ENCODE results near the gene PFDN2.
"Not testable (repeated sequence)": the region's sequence is repeated elsewhere in the genome, so short reads cannot be mapped to it uniquely, and the experiment has no call there.

Gene PFDN2

GRCh38 chr1:161073474-161074121, 44.2 kb downstream of the PFDN2 start:
- Histone ChIP-seq H3K9ac (ENCODE audit: low read depth in 1 of 2, low read length in 2 of 2) (no peak overlapping the region), H3K27me3 (ENCODE audit: control insufficient read depth in 2 of 2, insufficient read depth in 2 of 2, low read length in 2 of 2) (no peaks in the 10 kb centered on the region), H3K9me3 (ENCODE audit: control insufficient read depth in 2 of 2, low read length in 2 of 2) (no peaks in the 10 kb centered on the region), H3K36me3 (ENCODE audit: control insufficient read depth in 2 of 2, insufficient read depth in 2 of 2, low read length in 2 of 2) (peaks cover 0 to 3% of the 10 kb centered on the region in 2 donors), H3K4me1 (ENCODE audit: control insufficient read depth in 2 of 2, insufficient read depth in 2 of 2, low read length in 2 of 2) (peaks cover 1 to 2% of the 10 kb centered on the region in 2 donors), H3K27ac (ENCODE audit: low read depth in 2 of 2, low read length in 2 of 2) (no peak overlapping the region), H3K4me3 (ENCODE audit: low read length in 2 of 2) (no peak overlapping the region)

- Histone ChIP-seq H3K9me3 (ENCODE audit: control insufficient read depth in 2 of 2, low read length in 2 of 2) (no peaks in the 10 kb centered on the region), H3K4me3 (ENCODE audit: low read length in 2 of 2) (no peak overlapping the region), H3K27me3 (ENCODE audit: control insufficient read depth in 2 of 2, insufficient read depth in 2 of 2, low read length in 2 of 2) (no peaks in the 10 kb centered on the region), H3K9ac (ENCODE audit: low read depth in 1 of 2, low read length in 2 of 2) (no peak overlapping the region), H3K36me3 (ENCODE audit: control insufficient read depth in 2 of 2, insufficient read depth in 2 of 2, low read length in 2 of 2) (peaks cover 0 to 3% of the 10 kb centered on the region in 2 donors), H3K4me1 (ENCODE audit: control insufficient read depth in 2 of 2, insufficient read depth in 2 of 2, low read length in 2 of 2) (peaks cover 2 to 6% of the 10 kb centered on the region in 2 donors), H3K27ac (ENCODE audit: low read depth in 2 of 2, low read length in 2 of 2) (no peak overlapping the region)
Measured at GRCh38 chr1:161072751-161073449, 44.9 kb downstream of the PFDN2 start.

- H3K27me3 ChIP-seq (ENCODE audit: control insufficient read depth in 2 of 2, insufficient read depth in 2 of 2, low read length in 2 of 2), result no peaks in the 10 kb centered on the region
- H3K4me1 ChIP-seq (ENCODE audit: control insufficient read depth in 2 of 2, insufficient read depth in 2 of 2, low read length in 2 of 2), result peaks cover 2 to 6% of the 10 kb centered on the region in 2 donors
- H3K27ac ChIP-seq (ENCODE audit: low read depth in 2 of 2, low read length in 2 of 2), result no peak overlapping the region
- H3K9me3 ChIP-seq (ENCODE audit: control insufficient read depth in 2 of 2, low read length in 2 of 2), result no peaks in the 10 kb centered on the region
- H3K9ac ChIP-seq (ENCODE audit: low read depth in 1 of 2, low read length in 2 of 2), result no peak overlapping the region
- H3K4me3 ChIP-seq (ENCODE audit: low read length in 2 of 2), result no peak overlapping the region
- H3K36me3 ChIP-seq (ENCODE audit: control insufficient read depth in 2 of 2, insufficient read depth in 2 of 2, low read length in 2 of 2), result peaks cover 0 to 3% of the 10 kb centered on the region in 2 donors
Measured at GRCh38 chr1:161071886-161072371, 45.9 kb downstream of the PFDN2 start.

GRCh38 chr1:161070761-161071160, 47.1 kb downstream of the PFDN2 start:
- peaks cover 0 to 3% of the 10 kb centered on the region in 2 donors for H3K36me3 ChIP-seq (ENCODE audit: control insufficient read depth in 2 of 2, insufficient read depth in 2 of 2, low read length in 2 of 2)
- no peak overlapping the region for H3K27ac ChIP-seq (ENCODE audit: low read depth in 2 of 2, low read length in 2 of 2)
- H3K9me3 ChIP-seq (ENCODE audit: control insufficient read depth in 2 of 2, low read length in 2 of 2), result no peaks in the 10 kb centered on the region
- no peak overlapping the region for H3K4me3 ChIP-seq (ENCODE audit: low read length in 2 of 2)
- H3K27me3 ChIP-seq (ENCODE audit: control insufficient read depth in 2 of 2, insufficient read depth in 2 of 2, low read length in 2 of 2), result no peaks in the 10 kb centered on the region
- peaks cover 6 to 8% of the 10 kb centered on the region in 2 donors for H3K4me1 ChIP-seq (ENCODE audit: control insufficient read depth in 2 of 2, insufficient read depth in 2 of 2, low read length in 2 of 2)
- H3K9ac ChIP-seq (ENCODE audit: low read depth in 1 of 2, low read length in 2 of 2), result no peak overlapping the region

- Histone ChIP-seq H3K4me3 (ENCODE audit: low read length in 2 of 2) (peak within 1 kb of the TSS; percentile 59 to 75), H3K27me3 (ENCODE audit: control insufficient read depth in 2 of 2, insufficient read depth in 2 of 2, low read length in 2 of 2) (no peaks in the 10 kb centered on the region), H3K9me3 (ENCODE audit: control insufficient read depth in 2 of 2, low read length in 2 of 2) (no peaks in the 10 kb centered on the region), H3K36me3 (ENCODE audit: control insufficient read depth in 2 of 2, insufficient read depth in 2 of 2, low read length in 2 of 2) (peaks cover 0 to under 1% of the 10 kb centered on the region in 2 donors), H3K4me1 (ENCODE audit: control insufficient read depth in 2 of 2, insufficient read depth in 2 of 2, low read length in 2 of 2) (peaks cover 6 to 8% of the 10 kb centered on the region in 2 donors), H3K9ac (ENCODE audit: low read depth in 1 of 2, low read length in 2 of 2) (peak within 1 kb of the TSS; percentile 33 to 68), H3K27ac (ENCODE audit: low read depth in 2 of 2, low read length in 2 of 2) (peak within 1 kb of the TSS; percentile 64 to 90)
Measured at GRCh38 chr1:161069731-161070270, 48.0 kb downstream of the PFDN2 start, which contains the start of gene ARHGAP30. Gene ARHGAP30 (minus strand): TSS chr1:161069891. CDS start chr1:161069624, 267 bp downstream.

- no peaks in the 10 kb centered on the region for H3K36me3 ChIP-seq (ENCODE audit: control insufficient read depth in 2 of 2, insufficient read depth in 2 of 2, low read length in 2 of 2)
- peak overlapping the region; percentile 64 to 90 for H3K27ac ChIP-seq (ENCODE audit: low read depth in 2 of 2, low read length in 2 of 2)
- H3K4me1 ChIP-seq (ENCODE audit: control insufficient read depth in 2 of 2, insufficient read depth in 2 of 2, low read length in 2 of 2), result peaks cover 6 to 8% of the 10 kb centered on the region in 2 donors
- H3K9ac ChIP-seq (ENCODE audit: low read depth in 1 of 2, low read length in 2 of 2), result peak overlapping the region; percentile 33 to 68
- peak overlapping the region; percentile 59 to 75 for H3K4me3 ChIP-seq (ENCODE audit: low read length in 2 of 2)
- no peaks in the 10 kb centered on the region for H3K27me3 ChIP-seq (ENCODE audit: control insufficient read depth in 2 of 2, insufficient read depth in 2 of 2, low read length in 2 of 2)
- H3K9me3 ChIP-seq (ENCODE audit: control insufficient read depth in 2 of 2, low read length in 2 of 2), result no peaks in the 10 kb centered on the region
Measured at GRCh38 chr1:161069241-161069640, 48.6 kb downstream of the PFDN2 start.

GRCh38 chr1:161068306-161069234, 49.3 kb downstream of the PFDN2 start:
- Histone ChIP-seq H3K4me3 (ENCODE audit: low read length in 2 of 2) (peak overlapping the region; percentile 59 to 75), H3K27ac (ENCODE audit: low read depth in 2 of 2, low read length in 2 of 2) (peak overlapping the region; percentile 64 to 90), H3K9ac (ENCODE audit: low read depth in 1 of 2, low read length in 2 of 2) (peak overlapping the region; percentile 33 to 68), H3K27me3 (ENCODE audit: control insufficient read depth in 2 of 2, insufficient read depth in 2 of 2, low read length in 2 of 2) (no peaks in the 10 kb centered on the region), H3K9me3 (ENCODE audit: control insufficient read depth in 2 of 2, low read length in 2 of 2) (no peaks in the 10 kb centered on the region), H3K4me1 (ENCODE audit: control insufficient read depth in 2 of 2, insufficient read depth in 2 of 2, low read length in 2 of 2) (peaks cover 6 to 8% of the 10 kb centered on the region in 2 donors), H3K36me3 (ENCODE audit: control insufficient read depth in 2 of 2, insufficient read depth in 2 of 2, low read length in 2 of 2) (no peaks in the 10 kb centered on the region)

- Histone ChIP-seq H3K27me3 (ENCODE audit: control insufficient read depth in 2 of 2, insufficient read depth in 2 of 2, low read length in 2 of 2) (no peaks in the 10 kb centered on the region), H3K36me3 (ENCODE audit: control insufficient read depth in 2 of 2, insufficient read depth in 2 of 2, low read length in 2 of 2) (no peaks in the 10 kb centered on the region), H3K4me3 (ENCODE audit: low read length in 2 of 2) (peak overlapping the region in 1 of 2 donors; percentile 4), H3K4me1 (ENCODE audit: control insufficient read depth in 2 of 2, insufficient read depth in 2 of 2, low read length in 2 of 2) (peaks cover 6 to 8% of the 10 kb centered on the region in 2 donors), H3K9me3 (ENCODE audit: control insufficient read depth in 2 of 2, low read length in 2 of 2) (no peaks in the 10 kb centered on the region), H3K27ac (ENCODE audit: low read depth in 2 of 2, low read length in 2 of 2) (peak overlapping the region in 1 of 2 donors; percentile 11), H3K9ac (ENCODE audit: low read depth in 1 of 2, low read length in 2 of 2) (no peak overlapping the region)
Measured at GRCh38 chr1:161066694-161067093, 51.1 kb downstream of the PFDN2 start.

GRCh38 chr1:161065681-161066080, 52.2 kb downstream of the PFDN2 start:
- not testable (repeated sequence) for H3K4me3 ChIP-seq (ENCODE audit: low read length in 2 of 2); H3K9me3 ChIP-seq (ENCODE audit: control insufficient read depth in 2 of 2, low read length in 2 of 2); H3K36me3 ChIP-seq (ENCODE audit: control insufficient read depth in 2 of 2, insufficient read depth in 2 of 2, low read length in 2 of 2); H3K27ac ChIP-seq (ENCODE audit: low read depth in 2 of 2, low read length in 2 of 2); H3K4me1 ChIP-seq (ENCODE audit: control insufficient read depth in 2 of 2, insufficient read depth in 2 of 2, low read length in 2 of 2); H3K9ac ChIP-seq (ENCODE audit: low read depth in 1 of 2, low read length in 2 of 2); H3K27me3 ChIP-seq (ENCODE audit: control insufficient read depth in 2 of 2, insufficient read depth in 2 of 2, low read length in 2 of 2)

All from mucosa of rectum (tissue), 2 donors.